ENCODE results near the gene DNAJC4.
"Not testable (repeated sequence)": the region's sequence is repeated elsewhere in the genome, so short reads cannot be mapped to it uniquely, and the experiment has no call there.

The DNAJC4 gene

GRCh38 chr11:64240435-64241240 lies 10.3 kb downstream of the DNAJC4 start, which contains the start of gene FKBP2:
Gene FKBP2 (plus strand): TSS chr11:64241095. CDS start chr11:64242388, 1,293 bp downstream.
- in situ Hi-C loops (cut with HindIII; ENCODE audit: low pct_ligation_motif_present, low pct_unique_long_range_greater_than_20kb, low sequenced_read_pairs) = no loop called here
- peak; percentile 94 for DNase-seq

- in situ Hi-C loops (cut with HindIII; ENCODE audit: low pct_ligation_motif_present, low pct_unique_long_range_greater_than_20kb, low sequenced_read_pairs) = no loop called here
- peak; percentile 96 for DNase-seq
Measured at GRCh38 chr11:64241241-64241490, 10.8 kb downstream of the DNAJC4 start.

GRCh38 chr11:64241491-64242374 lies 11.4 kb downstream of the DNAJC4 start:
- in situ Hi-C loops (cut with HindIII; ENCODE audit: low pct_ligation_motif_present, low pct_unique_long_range_greater_than_20kb, low sequenced_read_pairs) = no loop called here

GRCh38 chr11:64243236-64243854 lies 13.0 kb downstream of the DNAJC4 start:
- no peak for DNase-seq
- in situ Hi-C loops (cut with HindIII; ENCODE audit: low pct_ligation_motif_present, low pct_unique_long_range_greater_than_20kb, low sequenced_read_pairs) = no loop called here

More at GRCh38 chr11:64241491-64242374, 11.4 kb downstream of the DNAJC4 start:
- peak; percentile 55 for DNase-seq

GRCh38 chr11:64244107-64244506 lies 13.8 kb downstream of the DNAJC4 start:
- in situ Hi-C loops (cut with HindIII; ENCODE audit: low pct_ligation_motif_present, low pct_unique_long_range_greater_than_20kb, low sequenced_read_pairs) = no loop called here
- DNase-seq = no peak

GRCh38 chr11:64244966-64245365 lies 14.6 kb downstream of the DNAJC4 start:
- in situ Hi-C loops (cut with HindIII; ENCODE audit: low pct_ligation_motif_present, low pct_unique_long_range_greater_than_20kb, low sequenced_read_pairs) = no loop called here
- DNase-seq = no peak

GRCh38 chr11:64245401-64245796 lies 15.1 kb downstream of the DNAJC4 start:
- DNase-seq = no peak
- in situ Hi-C loops (cut with HindIII; ENCODE audit: low pct_ligation_motif_present, low pct_unique_long_range_greater_than_20kb, low sequenced_read_pairs) = no loop called here

GRCh38 chr11:64245797-64246620 lies 15.7 kb downstream of the DNAJC4 start:
- in situ Hi-C loops (cut with HindIII; ENCODE audit: low pct_ligation_motif_present, low pct_unique_long_range_greater_than_20kb, low sequenced_read_pairs) = no loop called here
- DNase-seq = peak; percentile 89

GRCh38 chr11:64246621-64246870 lies 16.2 kb downstream of the DNAJC4 start:
- in situ Hi-C loops (cut with HindIII; ENCODE audit: low pct_ligation_motif_present, low pct_unique_long_range_greater_than_20kb, low sequenced_read_pairs); DNase-seq: not testable (repeated sequence)

GRCh38 chr11:64246871-64247728 lies 16.8 kb downstream of the DNAJC4 start, which contains the start of gene PPP1R14B:
Gene PPP1R14B (minus strand): TSS chr11:64246943. CDS start chr11:64246673, 270 bp downstream.
- in situ Hi-C loops (cut with HindIII; ENCODE audit: low pct_ligation_motif_present, low pct_unique_long_range_greater_than_20kb, low sequenced_read_pairs) = no loop called here
- DNase-seq = peak; percentile 83

- DNase-seq = no peak
- in situ Hi-C loops (cut with HindIII; ENCODE audit: low pct_ligation_motif_present, low pct_unique_long_range_greater_than_20kb, low sequenced_read_pairs) = no loop called here
Measured at GRCh38 chr11:64247729-64248531, 17.6 kb downstream of the DNAJC4 start.

GRCh38 chr11:64248578-64248977 lies 18.2 kb downstream of the DNAJC4 start:
- no peak for DNase-seq
- in situ Hi-C loops (cut with HindIII; ENCODE audit: low pct_ligation_motif_present, low pct_unique_long_range_greater_than_20kb, low sequenced_read_pairs) = no loop called here

- DNase-seq = no peak
- in situ Hi-C loops (cut with HindIII; ENCODE audit: low pct_ligation_motif_present, low pct_unique_long_range_greater_than_20kb, low sequenced_read_pairs) = no loop called here
Measured at GRCh38 chr11:64249038-64249437, 18.7 kb downstream of the DNAJC4 start.

- in situ Hi-C loops (cut with HindIII; ENCODE audit: low pct_ligation_motif_present, low pct_unique_long_range_greater_than_20kb, low sequenced_read_pairs) = no loop called here
Measured at GRCh38 chr11:64249563-64250414, 19.4 kb downstream of the DNAJC4 start.

DNA sequence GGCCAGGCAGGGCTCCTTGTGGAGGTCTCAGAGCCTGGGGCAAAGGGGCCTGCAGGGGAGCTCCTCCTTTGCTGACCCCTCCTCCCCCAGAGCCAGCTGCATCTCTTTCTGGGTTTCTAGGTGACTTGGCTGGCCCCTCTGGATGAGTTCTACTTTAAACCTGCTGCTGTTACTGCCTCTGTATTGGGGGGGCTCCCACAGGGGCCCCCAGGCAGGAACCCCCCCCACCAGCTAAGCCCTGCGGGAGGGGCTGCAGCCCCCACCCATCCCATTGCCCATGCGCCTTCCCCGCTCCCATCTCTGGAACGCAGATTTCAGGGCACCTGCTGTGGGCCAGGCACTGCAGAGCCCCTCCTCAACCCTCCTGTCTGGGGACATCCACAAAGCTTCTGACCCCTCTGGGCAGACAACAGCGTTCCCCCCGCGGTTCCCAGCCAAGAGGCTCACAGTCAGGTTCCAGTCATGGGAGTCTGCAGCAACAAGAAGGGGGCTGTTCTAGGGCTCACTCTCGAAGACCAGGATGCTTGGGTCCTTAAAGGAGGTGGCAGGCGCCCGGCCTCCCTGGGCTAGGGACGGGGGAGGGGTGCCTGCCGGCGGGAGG lies 20.2 kb downstream of the DNAJC4 start:
- in situ Hi-C loops (cut with HindIII; ENCODE audit: low pct_ligation_motif_present, low pct_unique_long_range_greater_than_20kb, low sequenced_read_pairs) = no loop called here
- DNase-seq = no peak

More at GRCh38 chr11:64249563-64250414, 19.4 kb downstream of the DNAJC4 start:
- DNase-seq = no peak

Data from ACHN (cell line).